Brain microvascular endothelial cell (primary cell): ENCODE measurements around the gene LINC00305.

Experiments
- DNase-seq: peaks from one replicate; pipeline ENCODE4 v3.0.0-alpha.2; 2020
- H3K27ac ChIP-seq: fragments of 250-450 bp; sonication (Bioruptor Pico); 2 replicates; pipeline ENCODE4 v1.5.1; 2020; ENCODE audit warnings: mild to moderate bottlenecking, moderate library complexity
- H3K27me3 ChIP-seq: fragments of 250-450 bp; sonication (Bioruptor Pico); replicated peaks from 2 replicates; pipeline ENCODE4 v1.5.1; 2020; ENCODE audit warnings: mild to moderate bottlenecking
- H3K36me3 ChIP-seq: fragments of 250-450 bp; sonication (Bioruptor Pico); replicated peaks from 2 replicates; pipeline ENCODE4 v1.5.1; 2020; ENCODE audit warnings: mild to moderate bottlenecking
- H3K4me3 ChIP-seq: 2 replicates; pipeline ENCODE4 v1.5.1; 2011; ENCODE audit warnings: low read depth, mild to moderate bottlenecking, control low read depth, low read length, moderate library complexity
- CTCF ChIP-seq: IDR thresholded peaks from 2 replicates; pipeline ENCODE4 v1.5.1; 2011; ENCODE audit warnings: low read depth, mild to moderate bottlenecking, moderate library complexity, low read length, control low read depth, inconsistent platforms; ENCODE audit errors: missing control alignments
- in situ Hi-C: cut with HindIII; loops from 2 replicates; pipeline ENCODE4 v1.10.0; 2017; ENCODE audit warnings: low sequenced_read_pairs, low pct_ligation_motif_present

Gene LINC00305

GRCh38 chr18:64111950-64112349 lies 36.9 kb downstream of the LINC00305 start:
- H3K4me3 ChIP-seq: no peak overlapping the region
- no peaks in the 10 kb centered on the region for H3K36me3 ChIP-seq
- in situ Hi-C loops: no loop called here
- no peaks in the 10 kb centered on the region for H3K27me3 ChIP-seq
- no peak for DNase-seq
- no peak overlapping the region for H3K27ac ChIP-seq
- TF ChIP-seq CTCF: no peak

- H3K27ac ChIP-seq: no peak overlapping the region
- in situ Hi-C loops: no loop called here
These were observed 38.0 kb downstream of the LINC00305 start for GRCh38 chr18:64110692-64111480.

GRCh38 chr18:64103986-64104385 lies 44.9 kb downstream of the LINC00305 start:
- Histone ChIP-seq H3K4me3 (no peak overlapping the region), H3K27me3 (no peaks in the 10 kb centered on the region), H3K27ac (no peak overlapping the region), H3K36me3 (no peaks in the 10 kb centered on the region)
- in situ Hi-C loops: no loop called here
- no peak for DNase-seq
- TF ChIP-seq CTCF: no peak

More at GRCh38 chr18:64110692-64111480, 38.0 kb downstream of the LINC00305 start:
- Histone ChIP-seq H3K36me3 (no peaks in the 10 kb centered on the region), H3K27me3 (no peaks in the 10 kb centered on the region), H3K4me3 (no peak overlapping the region)
- no peak for TF ChIP-seq CTCF
- DNase-seq: peak; percentile 19

GRCh38 chr18:64100116-64100922 lies 48.6 kb downstream of the LINC00305 start:
- Histone ChIP-seq H3K36me3 (no peaks in the 10 kb centered on the region), H3K27me3 (no peaks in the 10 kb centered on the region), H3K4me3 (no peak overlapping the region), H3K27ac (no peak overlapping the region)
- no peak for TF ChIP-seq CTCF
- DNase-seq: no peak
- in situ Hi-C loops: no loop called here

GRCh38 chr18:64099244-64099643 lies 49.6 kb downstream of the LINC00305 start:
- no peak for DNase-seq
- H3K27ac ChIP-seq: no peak overlapping the region
- no peaks in the 10 kb centered on the region for H3K27me3 ChIP-seq
- no peak for TF ChIP-seq CTCF
- H3K4me3 ChIP-seq: no peak overlapping the region
- H3K36me3 ChIP-seq: no peaks in the 10 kb centered on the region
- in situ Hi-C loops: no loop called here
